ENCODE measurements around the gene KDM4C. TPM values are rescaled to one million over a fixed set of nuclear protein-coding genes. Genes with fewer than 3 reads are reported as not detected.

Gene KDM4C
- total RNA-seq, 1 donor from 2014 or later, result 63.5 TPM

- no peaks in the 10 kb centered on the region for H3K9me3 Mint-ChIP-seq (ENCODE audit: unreplicated experiment)
- H3K4me1 Mint-ChIP-seq (ENCODE audit: low read depth, unreplicated experiment), result peaks cover 11% of the 10 kb centered on the region
- H3K36me3 Mint-ChIP-seq (ENCODE audit: unreplicated experiment), result no peaks in the 10 kb centered on the region
- no peak overlapping the region for H3K27ac Mint-ChIP-seq (ENCODE audit: unreplicated experiment)
- peaks cover 3% of the 10 kb centered on the region for H3K27me3 Mint-ChIP-seq (ENCODE audit: unreplicated experiment)
- no peak for DNase-seq
- TF ChIP-seq CTCF (IDR thresholded peaks at IDR 0.05; ENCODE audit: partially characterized antibody, unreplicated experiment), result no peak
- no peak overlapping the region for H3K4me3 Mint-ChIP-seq (ENCODE audit: unreplicated experiment)
These were observed 60.6 kb downstream of the KDM4C start for GRCh38 chr9:6818292-6818922.

GRCh38 chr9:6819112-6819511 lies 61.3 kb downstream of the KDM4C start:
- no peak overlapping the region for H3K27ac Mint-ChIP-seq (ENCODE audit: unreplicated experiment)
- peaks cover 4% of the 10 kb centered on the region for H3K27me3 Mint-ChIP-seq (ENCODE audit: unreplicated experiment)
- TF ChIP-seq CTCF (IDR thresholded peaks at IDR 0.05; ENCODE audit: partially characterized antibody, unreplicated experiment), result no peak
- no peak overlapping the region for H3K4me3 Mint-ChIP-seq (ENCODE audit: unreplicated experiment)
- no peak for DNase-seq
- H3K9me3 Mint-ChIP-seq (ENCODE audit: unreplicated experiment), result no peaks in the 10 kb centered on the region
- H3K4me1 Mint-ChIP-seq (ENCODE audit: low read depth, unreplicated experiment), result peaks cover 11% of the 10 kb centered on the region
- H3K36me3 Mint-ChIP-seq (ENCODE audit: unreplicated experiment), result no peaks in the 10 kb centered on the region

- Mint-ChIP-seq H3K4me1 (ENCODE audit: low read depth, unreplicated experiment) (peaks cover 11% of the 10 kb centered on the region), H3K36me3 (ENCODE audit: unreplicated experiment) (no peaks in the 10 kb centered on the region), H3K4me3 (ENCODE audit: unreplicated experiment) (no peak overlapping the region), H3K9me3 (ENCODE audit: unreplicated experiment) (no peaks in the 10 kb centered on the region), H3K27me3 (ENCODE audit: unreplicated experiment) (peaks cover 4% of the 10 kb centered on the region), H3K27ac (ENCODE audit: unreplicated experiment) (no peak overlapping the region)
- no peak for TF ChIP-seq CTCF (IDR thresholded peaks at IDR 0.05; ENCODE audit: partially characterized antibody, unreplicated experiment)
- no peak for DNase-seq
These were observed 61.8 kb downstream of the KDM4C start for GRCh38 chr9:6819529-6819928.

GRCh38 chr9:6822696-6823095 lies 64.9 kb downstream of the KDM4C start:
- H3K9me3 Mint-ChIP-seq (ENCODE audit: unreplicated experiment), result no peaks in the 10 kb centered on the region
- peaks cover 4% of the 10 kb centered on the region for H3K27me3 Mint-ChIP-seq (ENCODE audit: unreplicated experiment)
- H3K27ac Mint-ChIP-seq (ENCODE audit: unreplicated experiment), result peak overlapping the region; percentile 2
- H3K4me1 Mint-ChIP-seq (ENCODE audit: low read depth, unreplicated experiment), result peaks cover 14% of the 10 kb centered on the region
- DNase-seq, result no peak
- no peaks in the 10 kb centered on the region for H3K36me3 Mint-ChIP-seq (ENCODE audit: unreplicated experiment)
- no peak overlapping the region for H3K4me3 Mint-ChIP-seq (ENCODE audit: unreplicated experiment)
- TF ChIP-seq CTCF (IDR thresholded peaks at IDR 0.05; ENCODE audit: partially characterized antibody, unreplicated experiment), result no peak

GRCh38 chr9:6827439-6828145 lies 69.8 kb downstream of the KDM4C start:
- DNase-seq, result no peak
- TF ChIP-seq CTCF (IDR thresholded peaks at IDR 0.05; ENCODE audit: partially characterized antibody, unreplicated experiment), result peak; percentile 46
- Mint-ChIP-seq H3K9me3 (ENCODE audit: unreplicated experiment) (peaks cover 4% of the 10 kb centered on the region), H3K4me3 (ENCODE audit: unreplicated experiment) (no peak overlapping the region), H3K27me3 (ENCODE audit: unreplicated experiment) (peaks cover 2% of the 10 kb centered on the region), H3K4me1 (ENCODE audit: low read depth, unreplicated experiment) (peaks cover 12% of the 10 kb centered on the region), H3K27ac (ENCODE audit: unreplicated experiment) (peak overlapping the region; percentile 20), H3K36me3 (ENCODE audit: unreplicated experiment) (no peaks in the 10 kb centered on the region)
